HG03108 (cell line): ENCODE results near the gene ESM1.
"Not testable (repeated sequence)": the region's sequence is repeated elsewhere in the genome, so short reads cannot be mapped to it uniquely, and the experiment has no call there.

Experiments used
- ATAC-seq: cut with Tn5 transposase; IDR thresholded peaks from one replicate; pipeline ENCODE4 v1.9.1; 2021; ENCODE audit warnings: moderate library complexity; ENCODE audit not compliant: unreplicated experiment

Gene ESM1

GRCh38 chr5:54985301-54986268, at the start of gene ESM1:
TSS of gene ESM1 (minus strand) at chr5:54985593. CDS start at chr5:54985517, 76 bp downstream.
- ATAC-seq: no peak

- ATAC-seq: no peak
These were observed 48.2 kb upstream of the ESM1 start for GRCh38 chr5:55033568-55033967.

GRCh38 chr5:55031492-55031891, 46.1 kb upstream of the ESM1 start:
- ATAC-seq: no peak

GRCh38 chr5:55030676-55031369, 45.4 kb upstream of the ESM1 start:
- ATAC-seq: no peak

- ATAC-seq: no peak
These were observed 44.8 kb upstream of the ESM1 start for GRCh38 chr5:55030220-55030619.

GRCh38 chr5:55027595-55027994, 42.2 kb upstream of the ESM1 start:
- no peak for ATAC-seq

GRCh38 chr5:55022450-55022849, 37.1 kb upstream of the ESM1 start:
- no peak for ATAC-seq

GRCh38 chr5:55021821-55022220, 36.4 kb upstream of the ESM1 start:
- ATAC-seq: no peak

- ATAC-seq: no peak
These were observed 36.0 kb upstream of the ESM1 start for GRCh38 chr5:55021410-55021809.

- not testable (repeated sequence) for ATAC-seq
These were observed 24.8 kb upstream of the ESM1 start for GRCh38 chr5:55010149-55010548.

GRCh38 chr5:55004729-55005128, 19.3 kb upstream of the ESM1 start:
- no peak for ATAC-seq

- no peak for ATAC-seq
These were observed 18.2 kb upstream of the ESM1 start for GRCh38 chr5:55003432-55004065.

GRCh38 chr5:55002166-55002565, 16.8 kb upstream of the ESM1 start:
- not testable (repeated sequence) for ATAC-seq

- ATAC-seq: no peak
These were observed 11.7 kb upstream of the ESM1 start for GRCh38 chr5:54997081-54997480.

GRCh38 chr5:54996466-54996865, 11.1 kb upstream of the ESM1 start:
- no peak for ATAC-seq

GRCh38 chr5:54995168-54995567, 9.8 kb upstream of the ESM1 start:
- no peak for ATAC-seq

- no peak for ATAC-seq
These were observed 9.2 kb upstream of the ESM1 start for GRCh38 chr5:54994628-54995027.

- no peak for ATAC-seq
These were observed 7.9 kb upstream of the ESM1 start for GRCh38 chr5:54993318-54993717.

GRCh38 chr5:54991416-54991815, 6.0 kb upstream of the ESM1 start:
- no peak for ATAC-seq

GRCh38 chr5:54990841-54991258, 5.5 kb upstream of the ESM1 start:
- no peak for ATAC-seq

- ATAC-seq: no peak
These were observed 3.4 kb upstream of the ESM1 start for GRCh38 chr5:54988817-54989216.

GRCh38 chr5:54988218-54988617, 2.8 kb upstream of the ESM1 start:
- ATAC-seq: no peak
